SKM-1 (cell line): ENCODE measurements around the gene GORASP2.

Source experiments
- DNase-seq: peaks from one replicate; lab custom pipeline; 2025; ENCODE audit not compliant: unreplicated experiment; lab: John Stamatoyannopoulos, UW

GORASP2 gene

DNA sequence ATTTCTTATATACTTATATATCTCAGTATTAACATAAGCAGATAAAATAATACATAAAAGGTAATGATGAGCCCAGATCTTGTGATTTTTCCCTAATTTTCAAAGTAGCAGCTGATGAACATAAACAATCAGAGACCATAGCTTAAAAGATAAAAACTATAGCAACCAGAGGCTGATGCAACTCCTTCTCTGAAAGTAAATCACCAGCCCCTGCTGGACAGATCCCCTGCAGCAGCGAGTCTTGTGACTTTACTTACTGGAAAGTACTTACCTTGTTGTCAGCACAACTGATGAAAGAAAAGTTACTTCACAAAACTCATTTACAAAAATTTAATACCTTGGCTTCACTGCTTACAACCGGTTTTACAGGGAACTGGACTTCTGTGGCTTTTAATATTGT, 67.3 kb downstream of the GORASP2 start:
- no peak for DNase-seq

DNA sequence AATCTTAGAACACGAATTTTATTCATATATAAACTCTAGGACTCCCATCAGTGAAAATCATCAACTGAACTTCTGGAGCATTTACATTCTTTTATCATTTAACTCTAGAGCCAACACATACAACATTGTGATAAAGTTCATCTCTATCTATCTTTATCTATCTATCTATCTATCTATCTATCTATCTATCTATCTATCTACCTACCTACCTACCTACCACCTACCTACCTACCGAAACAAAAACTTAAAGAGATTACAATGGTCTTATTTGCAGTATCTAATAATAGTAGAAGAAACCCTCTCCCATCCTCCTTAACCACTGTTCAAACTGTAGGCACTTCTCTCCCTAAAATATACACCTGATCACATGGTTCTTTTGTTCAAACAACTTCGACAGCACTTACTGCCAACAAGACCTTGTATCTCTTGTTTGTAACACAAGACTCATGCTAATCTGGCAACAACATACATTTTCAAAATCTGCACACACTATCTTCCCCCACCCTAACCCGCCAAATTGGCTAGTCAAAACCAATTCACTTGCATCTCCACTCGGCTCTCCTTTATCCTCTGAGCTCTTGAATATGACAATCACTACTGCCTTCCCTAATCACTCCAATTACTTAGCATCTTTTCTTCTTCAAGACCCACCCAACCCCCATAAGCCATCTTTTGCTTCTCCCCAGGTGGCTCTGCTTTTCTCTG, 69.0 kb downstream of the GORASP2 start:
- no peak for DNase-seq

DNA sequence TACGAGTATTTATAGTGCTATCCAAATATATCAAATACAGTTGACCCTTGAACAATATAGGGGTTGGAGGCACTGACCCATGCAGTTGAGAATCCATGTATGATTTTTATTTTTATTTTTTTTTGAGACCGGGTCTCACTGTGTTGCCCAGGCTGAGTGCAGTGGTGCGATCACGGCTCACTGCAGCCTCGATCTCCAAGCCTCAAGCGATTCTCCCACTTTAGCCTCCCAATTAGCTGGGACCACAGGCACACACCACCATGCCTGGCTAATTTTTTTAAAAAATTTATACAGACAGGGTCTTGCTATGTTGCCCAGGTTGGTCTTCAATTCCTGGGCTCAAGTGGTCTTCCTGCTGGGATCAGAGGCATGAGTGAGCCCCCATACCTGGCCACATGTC, 70.6 kb downstream of the GORASP2 start:
- no peak for DNase-seq

DNA sequence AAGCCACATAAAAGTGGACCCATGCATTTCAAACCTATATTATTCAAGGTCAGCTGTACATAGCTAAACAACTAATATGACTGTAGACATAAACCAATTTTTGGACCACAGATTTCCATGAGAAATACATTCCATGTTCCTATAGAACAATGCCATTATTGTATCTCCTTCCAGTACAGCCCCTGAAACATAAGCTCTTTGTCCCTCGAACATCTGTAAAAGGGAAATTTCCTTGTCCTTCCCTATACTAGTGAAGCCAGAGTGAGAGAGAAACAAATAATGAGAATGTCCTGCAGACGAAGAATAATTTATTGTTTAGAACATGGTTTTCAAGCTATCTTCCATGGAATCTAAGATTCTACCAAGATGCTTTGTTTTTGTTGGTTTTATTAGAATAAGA, 75.3 kb downstream of the GORASP2 start:
- no peak for DNase-seq

DNA sequence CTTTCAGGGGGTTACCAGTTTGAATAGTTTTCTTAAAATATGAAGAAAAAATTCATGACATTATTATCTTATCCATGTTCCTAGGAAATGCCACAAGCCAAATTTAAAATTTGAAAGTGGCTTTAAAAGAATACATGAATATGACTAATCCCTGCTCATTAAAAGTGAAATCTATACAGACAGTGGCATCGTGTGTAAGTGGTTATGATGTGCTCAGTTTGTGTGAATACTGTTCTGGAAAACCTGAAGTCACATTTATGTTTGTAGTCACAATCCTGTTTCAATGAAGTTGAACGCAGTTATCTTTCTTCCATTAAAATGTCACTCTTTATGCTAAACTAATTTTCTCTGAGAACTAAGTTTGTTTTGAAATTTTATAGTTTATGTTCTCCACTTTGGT, 75.8 kb downstream of the GORASP2 start:
- no peak for DNase-seq

DNA sequence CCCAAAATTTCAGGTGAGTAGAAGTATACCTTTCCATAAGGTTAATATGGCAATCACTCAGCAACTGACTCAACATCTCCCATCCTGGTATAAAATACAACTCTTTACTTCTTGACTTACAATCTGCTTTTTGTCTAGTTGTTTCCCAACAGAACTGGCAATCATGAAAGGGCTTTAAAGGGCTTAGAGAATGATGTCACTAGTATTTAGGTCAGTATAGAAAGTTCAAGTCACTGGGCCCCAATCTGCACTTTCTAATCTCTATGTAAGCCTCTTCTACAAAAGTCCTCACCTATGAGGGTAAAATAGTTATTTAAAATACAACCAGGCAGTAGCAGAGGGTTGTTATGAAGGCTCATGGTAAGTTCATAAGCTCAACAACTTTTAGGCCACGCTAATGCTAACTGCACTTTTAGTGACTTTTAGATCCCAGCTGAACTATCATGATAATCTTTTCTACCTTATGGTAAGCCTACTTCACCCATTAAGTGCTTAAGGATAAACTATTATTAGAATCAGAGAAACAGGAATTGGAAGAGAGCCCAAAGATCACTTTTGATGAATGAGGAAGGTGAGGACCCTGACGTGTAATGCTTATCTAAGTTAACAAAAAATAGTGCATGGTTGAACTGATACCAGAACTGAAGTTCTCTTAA, 79.6 kb downstream of the GORASP2 start:
- no peak for DNase-seq

DNA sequence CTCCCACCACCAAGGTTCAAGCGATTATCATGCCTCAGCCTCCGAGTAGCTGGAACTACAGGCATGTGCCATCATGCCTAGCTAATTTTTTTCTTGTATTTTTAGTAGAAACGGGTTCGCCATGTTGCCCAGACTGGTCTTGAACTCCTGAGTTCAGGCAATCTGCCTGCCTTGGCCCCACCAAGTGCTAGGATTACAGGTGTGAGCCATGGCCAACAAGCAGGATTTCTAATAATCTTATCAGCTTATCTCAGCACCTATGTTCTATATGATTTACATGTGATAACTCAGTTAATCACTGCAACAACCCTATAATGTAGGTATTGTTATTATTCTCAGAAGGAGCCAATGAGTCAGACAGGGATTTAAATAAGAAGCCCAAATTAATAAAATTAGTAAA, 80.3 kb downstream of the GORASP2 start:
- DNase-seq, result no peak

DNA sequence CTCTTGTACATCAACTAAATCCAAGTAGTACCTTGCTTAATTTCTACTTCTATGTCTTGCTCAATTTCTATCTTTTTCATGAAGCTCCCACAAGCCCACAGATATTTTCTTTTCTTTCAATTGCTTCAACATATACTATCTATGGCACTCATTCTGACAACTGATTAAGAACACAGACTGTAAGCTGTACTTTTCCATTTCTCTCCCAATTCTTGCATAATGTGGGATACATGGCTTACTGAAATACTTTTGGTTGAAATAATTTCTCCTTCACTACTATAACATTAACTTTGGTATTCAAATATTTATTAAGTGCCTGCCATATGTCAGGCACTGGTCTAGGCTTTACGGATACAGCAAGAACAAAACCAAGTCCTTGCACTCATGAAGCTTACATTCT, 84.8 kb downstream of the GORASP2 start:
- no peak for DNase-seq

DNA sequence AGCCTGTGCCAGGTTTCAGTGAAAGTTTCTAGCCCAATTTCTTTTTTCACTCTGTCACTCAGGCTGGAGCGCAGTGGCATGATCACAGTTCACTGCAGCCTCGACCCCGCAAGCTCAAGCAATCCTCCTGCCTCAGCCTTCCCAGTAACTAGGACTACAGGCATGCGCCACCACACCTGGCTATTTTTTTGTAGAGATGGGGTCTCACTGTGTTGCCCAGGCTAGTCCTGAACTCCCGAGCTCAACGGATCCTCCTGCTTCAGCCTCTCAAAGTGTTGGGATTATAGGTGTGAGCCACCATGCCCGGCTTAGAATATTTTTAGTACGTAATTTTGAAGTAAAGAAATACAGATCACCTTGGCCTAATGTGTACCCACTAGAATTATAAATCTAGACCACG, 87.1 kb downstream of the GORASP2 start:
- no peak for DNase-seq
